Vagina (tissue), 2 donors: ENCODE data around the gene POC1B. TPM values are rescaled to one million over a fixed set of nuclear protein-coding genes. Genes with fewer than 3 reads are reported as not detected.

Experiments
- DNase-seq, 2 donors: peaks; one replicate each; pipeline ENCODE4 v3.0.0-alpha.2; 2017; ENCODE audit errors: extremely low spot score in 2 of 2
- H3K27ac ChIP-seq: fragments of 200-600 bp; sonication (generic); one replicate; pipeline ENCODE4 v1.5.1; 2019
- H3K27me3 ChIP-seq: fragments of 200-600 bp; sonication (generic); one replicate; pipeline ENCODE4 v1.5.1; 2019
- H3K36me3 ChIP-seq, 2 donors: fragments of 200-600 bp; sonication (generic); one replicate each; pipeline ENCODE4 v1.5.1; 2017 to 2019
- H3K4me1 ChIP-seq: fragments of 200-600 bp; sonication (generic); one replicate; pipeline ENCODE4 v1.5.1; 2019
- H3K4me3 ChIP-seq, 2 donors: fragments of 200-600 bp; sonication (generic); 1 replicate in 1 of 2; 2 replicates in 1 of 2; pipeline ENCODE4 v1.5.1; 2016 to 2019
- H3K9me3 ChIP-seq: fragments of 200-600 bp; sonication (generic); one replicate; pipeline ENCODE4 v1.5.1; 2019
- POLR2A ChIP-seq, 2 donors: fragments of 450-650 bp; IDR thresholded peaks; one replicate each; pipeline ENCODE4 v1.6.1; 2017; ENCODE audit warnings: antibody characterized with exemption in 2 of 2, mild to moderate bottlenecking in 2 of 2, moderate library complexity in 2 of 2
- POLR2AphosphoS5 ChIP-seq, 2 donors: sonication (generic); formaldehyde crosslinking; IDR thresholded peaks; one replicate each; pipeline ENCODE4 v1.9.0; 2017; ENCODE audit warnings: antibody characterized with exemption in 2 of 2, mild to moderate bottlenecking in 2 of 2, low read depth in 1 of 2; ENCODE audit not compliant: insufficient read depth in 1 of 2
- intact Hi-C: fragments of 100-400 bp; cut with DNase I; formaldehyde crosslinking; loops from one replicate; pipeline ENCODE4 v1.15.1; 2023
- total RNA-seq: library from RNA; depleted of rRNA; stranded (reverse); fragments of >200 nt; gene quantifications from one replicate; pipeline ENCODE4 v1.2.3, GENCODE V29; 2016
- TF ChIP-seq, protein P1 (sequence below), 3 experiments: fragments of 450-650 bp in 2 of 3; fragments of 200-600 bp in 1 of 3; sonication (generic) in 1 of 3; IDR thresholded peaks; one replicate each; pipeline ENCODE4 v1.5.1; 2017 to 2019; ENCODE audit warnings: antibody characterized with exemption in 3 of 3, mild to moderate bottlenecking in 2 of 3, moderate library complexity in 2 of 3

The POC1B gene
- total RNA-seq, 1 donor from 2014 or later: 18.9 TPM

DNA sequence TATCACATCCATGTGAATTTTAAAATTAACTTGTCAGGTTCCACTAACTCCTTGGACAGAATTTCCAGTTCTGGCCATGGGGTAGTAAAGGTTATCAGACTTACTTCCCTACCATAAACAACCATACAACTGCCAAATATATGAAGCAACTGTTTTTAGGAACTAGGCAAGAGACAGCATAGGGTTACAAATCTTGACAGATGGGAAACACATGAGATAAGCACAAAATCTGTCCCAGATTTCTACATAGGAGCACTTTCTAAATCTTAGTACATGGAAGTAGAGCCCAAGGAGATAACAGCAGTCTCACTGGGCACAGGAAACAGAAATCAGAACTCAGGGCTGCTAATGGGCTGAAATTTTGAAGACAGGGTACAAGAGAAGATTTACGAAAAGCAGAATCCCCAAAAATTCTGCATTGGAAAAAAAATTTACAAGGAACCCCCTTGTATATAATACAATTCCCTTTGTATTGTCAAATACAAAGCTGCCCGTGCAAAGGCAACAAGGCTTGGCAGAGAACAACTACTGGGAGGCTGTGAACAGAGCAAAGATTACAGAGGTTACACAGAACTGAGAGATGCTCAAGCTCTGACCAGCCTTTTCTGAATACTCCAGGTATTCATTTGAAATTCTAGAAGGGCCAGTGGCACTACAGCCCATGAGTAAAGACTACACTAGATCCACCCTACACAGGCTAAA lies 44.5 kb downstream of the POC1B start:
- Histone ChIP-seq H3K27me3 (no peaks in the 10 kb centered on the region), H3K27ac (no peak overlapping the region), H3K36me3 (no peaks in the 10 kb centered on the region), H3K4me3 (no peak overlapping the region), H3K4me1 (no peaks in the 10 kb centered on the region), H3K9me3 (no peaks in the 10 kb centered on the region)
- intact Hi-C loops: no loop called here
- DNase-seq: no peak
- no peak for TF ChIP-seq POLR2AphosphoS5 (IDR thresholded peaks at IDR 0.05; ENCODE audit: insufficient read depth in 1 of 2, low read depth in 1 of 2)
- TF ChIP-seq POLR2A (IDR thresholded peaks at IDR 0.05): no peak
- TF ChIP-seq, protein P1, sequence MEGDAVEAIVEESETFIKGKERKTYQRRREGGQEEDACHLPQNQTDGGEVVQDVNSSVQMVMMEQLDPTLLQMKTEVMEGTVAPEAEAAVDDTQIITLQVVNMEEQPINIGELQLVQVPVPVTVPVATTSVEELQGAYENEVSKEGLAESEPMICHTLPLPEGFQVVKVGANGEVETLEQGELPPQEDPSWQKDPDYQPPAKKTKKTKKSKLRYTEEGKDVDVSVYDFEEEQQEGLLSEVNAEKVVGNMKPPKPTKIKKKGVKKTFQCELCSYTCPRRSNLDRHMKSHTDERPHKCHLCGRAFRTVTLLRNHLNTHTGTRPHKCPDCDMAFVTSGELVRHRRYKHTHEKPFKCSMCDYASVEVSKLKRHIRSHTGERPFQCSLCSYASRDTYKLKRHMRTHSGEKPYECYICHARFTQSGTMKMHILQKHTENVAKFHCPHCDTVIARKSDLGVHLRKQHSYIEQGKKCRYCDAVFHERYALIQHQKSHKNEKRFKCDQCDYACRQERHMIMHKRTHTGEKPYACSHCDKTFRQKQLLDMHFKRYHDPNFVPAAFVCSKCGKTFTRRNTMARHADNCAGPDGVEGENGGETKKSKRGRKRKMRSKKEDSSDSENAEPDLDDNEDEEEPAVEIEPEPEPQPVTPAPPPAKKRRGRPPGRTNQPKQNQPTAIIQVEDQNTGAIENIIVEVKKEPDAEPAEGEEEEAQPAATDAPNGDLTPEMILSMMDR (IDR thresholded peaks at IDR 0.05): no peak

DNA sequence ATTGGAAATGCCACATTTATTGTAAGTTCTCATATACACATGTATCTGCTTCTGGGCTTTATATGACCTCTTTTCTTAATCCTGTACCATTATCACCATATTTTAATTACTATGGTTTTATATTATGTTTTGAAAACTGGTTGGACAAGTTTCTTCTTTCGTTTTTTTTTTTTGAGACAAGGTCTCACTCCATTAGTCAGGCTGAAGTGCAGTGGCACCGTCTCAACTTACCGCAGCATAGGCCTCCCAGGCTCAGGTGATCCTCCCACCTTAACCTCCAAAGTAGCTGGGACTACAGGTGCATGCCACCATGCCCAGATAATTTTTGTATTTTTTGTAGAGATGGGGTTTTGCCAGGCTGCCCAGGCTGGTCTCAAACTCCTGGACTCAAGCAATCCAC lies 45.9 kb downstream of the POC1B start:
- Histone ChIP-seq H3K27me3 (no peaks in the 10 kb centered on the region), H3K4me1 (no peaks in the 10 kb centered on the region), H3K27ac (no peak overlapping the region), H3K36me3 (no peaks in the 10 kb centered on the region), H3K9me3 (no peaks in the 10 kb centered on the region), H3K4me3 (no peak overlapping the region)
- DNase-seq: no peak
- TF ChIP-seq POLR2A (IDR thresholded peaks at IDR 0.05): no peak
- TF ChIP-seq POLR2AphosphoS5 (IDR thresholded peaks at IDR 0.05; ENCODE audit: insufficient read depth in 1 of 2, low read depth in 1 of 2): no peak
- TF ChIP-seq, protein P1 (IDR thresholded peaks at IDR 0.05): no peak
- intact Hi-C loops: loop anchor here (10.0 kb wide), 1 partner anchor 45 kb away; the partner anchor contains the start of genes GALNT4 and POC1B

DNA sequence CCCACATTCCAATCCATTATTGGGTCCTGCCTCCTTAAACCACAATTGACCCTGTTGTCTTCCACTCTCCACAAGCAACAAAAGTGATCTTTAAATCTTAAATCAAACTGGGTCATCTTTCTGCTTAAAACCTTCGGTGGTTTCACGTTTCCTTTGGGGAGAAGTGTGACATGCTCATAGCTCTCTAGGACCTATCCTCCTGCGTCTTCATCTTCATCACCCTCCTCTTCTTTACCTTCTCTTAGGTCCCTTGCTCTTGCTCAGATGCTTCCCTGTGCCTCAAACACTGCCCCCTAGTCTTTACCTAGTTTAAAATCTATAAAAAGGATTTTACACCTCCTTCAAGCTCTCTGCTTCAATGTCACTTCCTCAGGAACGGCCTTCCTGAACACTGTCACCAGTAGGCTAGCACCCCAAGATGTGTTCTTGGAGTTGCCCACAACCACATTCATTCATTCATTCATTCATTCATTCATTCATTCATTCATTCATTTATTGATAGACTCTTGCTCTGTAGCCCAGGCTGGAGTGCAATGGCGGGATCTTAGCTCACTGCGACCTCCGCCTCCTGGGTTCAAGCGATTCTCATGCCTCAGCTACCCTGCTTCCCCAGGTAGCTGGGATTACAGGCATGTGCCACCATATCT lies 48.1 kb downstream of the POC1B start:
- TF ChIP-seq, protein P1 (IDR thresholded peaks at IDR 0.05): no peak
- TF ChIP-seq POLR2AphosphoS5 (IDR thresholded peaks at IDR 0.05; ENCODE audit: insufficient read depth in 1 of 2, low read depth in 1 of 2): no peak
- TF ChIP-seq POLR2A (IDR thresholded peaks at IDR 0.05): no peak
- H3K9me3 ChIP-seq: no peaks in the 10 kb centered on the region
- no peaks in the 10 kb centered on the region for H3K4me1 ChIP-seq
- no peaks in the 10 kb centered on the region for H3K27me3 ChIP-seq
- H3K27ac ChIP-seq: no peak overlapping the region
- DNase-seq: no peak
- H3K36me3 ChIP-seq: no peaks in the 10 kb centered on the region
- intact Hi-C loops: loop anchor here (10.0 kb wide), 1 partner anchor 47 kb away; the partner anchor contains the start of genes GALNT4 and POC1B
- no peak overlapping the region for H3K4me3 ChIP-seq

- no peak for DNase-seq
- Histone ChIP-seq H3K27me3 (no peaks in the 10 kb centered on the region), H3K36me3 (no peaks in the 10 kb centered on the region), H3K27ac (no peak overlapping the region), H3K4me1 (no peaks in the 10 kb centered on the region), H3K4me3 (no peak overlapping the region), H3K9me3 (no peaks in the 10 kb centered on the region)
- TF ChIP-seq POLR2A (IDR thresholded peaks at IDR 0.05) (no peak), POLR2AphosphoS5 (IDR thresholded peaks at IDR 0.05; ENCODE audit: insufficient read depth in 1 of 2, low read depth in 1 of 2) (no peak)
- TF ChIP-seq, protein P1 (IDR thresholded peaks at IDR 0.05): no peak
- intact Hi-C loops: loop anchor here (10.0 kb wide), 1 partner anchor 48 kb away; the partner anchor contains the start of genes GALNT4 and POC1B
These were observed 48.8 kb downstream of the POC1B start for GRCh38 chr12:89476904-89477595.
